HUES6 (cell line): ENCODE measurements around the gene KREMEN1.

Experiments used
- H3K27ac ChIP-seq: 2 replicates; pipeline ENCODE4 v1.7.0; 2013; ENCODE audit warnings: low read depth, mild to moderate bottlenecking, low read length, inconsistent platforms
- H3K27me3 ChIP-seq: 2 replicates; pipeline ENCODE4 v1.6.1; 2013; ENCODE audit warnings: low read length; ENCODE audit not compliant: control insufficient read depth, insufficient read depth
- H3K36me3 ChIP-seq: 2 replicates; pipeline ENCODE4 v1.6.1; 2013; ENCODE audit warnings: low read length; ENCODE audit not compliant: control insufficient read depth, insufficient read depth
- H3K4me1 ChIP-seq: 2 replicates; pipeline ENCODE4 v1.6.1; 2013; ENCODE audit warnings: low read length; ENCODE audit not compliant: control insufficient read depth, insufficient read depth
- H3K4me3 ChIP-seq: 2 replicates; pipeline ENCODE4 v1.5.1; 2013; ENCODE audit warnings: low read depth, low read length
- H3K9ac ChIP-seq: one replicate; pipeline ENCODE4 v1.6.1; 2013; ENCODE audit warnings: mild to moderate bottlenecking, low read length
- H3K9me3 ChIP-seq: 2 replicates; pipeline ENCODE4 v1.6.1; 2013; ENCODE audit warnings: low read depth, low read length; ENCODE audit not compliant: control insufficient read depth, insufficient read depth

The KREMEN1 gene

GRCh38 chr22:29093030-29093429 is 20.2 kb downstream of the KREMEN1 start:
- Histone ChIP-seq H3K36me3 (no peaks in the 10 kb centered on the region), H3K4me3 (no peak overlapping the region), H3K27ac (no peak overlapping the region), H3K9ac (no peak overlapping the region), H3K9me3 (no peaks in the 10 kb centered on the region), H3K4me1 (peaks cover 12% of the 10 kb centered on the region), H3K27me3 (no peaks in the 10 kb centered on the region)

- Histone ChIP-seq H3K36me3 (no peaks in the 10 kb centered on the region), H3K4me3 (no peak overlapping the region), H3K27me3 (no peaks in the 10 kb centered on the region), H3K9ac (no peak overlapping the region), H3K27ac (no peak overlapping the region), H3K9me3 (no peaks in the 10 kb centered on the region), H3K4me1 (peaks cover 18% of the 10 kb centered on the region)
Observed at GRCh38 chr22:29093501-29094300, 20.9 kb downstream of the KREMEN1 start.

- no peaks in the 10 kb centered on the region for H3K9me3 ChIP-seq
- H3K4me1 ChIP-seq = peaks cover 22% of the 10 kb centered on the region
- no peak overlapping the region for H3K4me3 ChIP-seq
- 0 out of 2 replicates have a peak, but pooled peaks cover 3% of the 10 kb centered on the region for H3K36me3 ChIP-seq
- no peak overlapping the region for H3K27ac ChIP-seq
- H3K27me3 ChIP-seq = no peaks in the 10 kb centered on the region
- H3K9ac ChIP-seq = no peak overlapping the region
Observed at GRCh38 chr22:29095459-29095858, 22.6 kb downstream of the KREMEN1 start.

DNA sequence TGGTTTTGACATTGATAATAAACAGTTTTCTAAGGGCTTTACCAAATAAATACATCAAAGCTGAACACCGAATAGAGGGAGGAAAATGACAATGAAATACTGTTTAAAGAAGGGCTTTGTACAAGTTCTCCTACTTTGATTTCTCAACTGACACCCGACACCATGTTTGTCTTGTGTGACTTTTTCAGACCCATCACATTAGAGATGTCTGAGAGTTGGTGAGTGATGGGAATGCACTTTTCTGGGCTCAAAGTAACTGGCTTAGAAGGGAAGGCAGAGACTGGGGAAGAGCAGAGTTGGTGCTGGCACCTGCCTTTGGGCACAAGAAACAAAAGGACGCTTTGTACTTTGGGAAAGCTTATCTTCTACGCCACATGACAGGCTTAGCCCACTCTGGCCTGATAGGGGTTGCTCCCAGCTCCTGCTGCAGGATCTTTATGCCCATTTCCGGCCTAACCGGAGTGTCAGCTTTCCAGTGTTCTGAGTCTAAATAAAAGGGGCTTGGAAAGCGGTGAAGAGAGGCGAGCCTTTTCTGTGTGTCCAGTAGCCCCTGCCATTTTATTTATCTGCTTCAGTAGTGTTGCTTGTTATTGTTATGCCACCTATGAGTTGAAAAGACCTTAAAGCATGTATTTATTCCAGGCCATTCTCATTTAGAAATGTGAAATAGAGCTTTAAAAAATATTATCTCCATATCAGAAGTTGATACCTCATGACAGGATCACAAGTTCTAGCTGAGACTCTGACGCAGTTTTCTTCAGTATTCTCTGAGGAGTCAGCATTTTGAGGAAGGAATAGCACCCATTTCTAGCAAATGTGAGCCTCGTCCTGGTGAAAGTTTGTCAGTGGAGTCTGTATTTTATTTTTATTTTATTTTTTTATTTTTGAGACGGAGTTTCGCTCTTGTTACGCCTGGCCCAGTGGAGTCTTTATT is 24.2 kb downstream of the KREMEN1 start:
- Histone ChIP-seq H3K4me1 (peaks cover 22% of the 10 kb centered on the region), H3K9ac (no peak overlapping the region), H3K27me3 (no peaks in the 10 kb centered on the region), H3K27ac (no peak overlapping the region), H3K4me3 (no peak overlapping the region), H3K9me3 (no peaks in the 10 kb centered on the region), H3K36me3 (0 out of 2 replicates have a peak, but pooled peaks cover 3% of the 10 kb centered on the region)

DNA sequence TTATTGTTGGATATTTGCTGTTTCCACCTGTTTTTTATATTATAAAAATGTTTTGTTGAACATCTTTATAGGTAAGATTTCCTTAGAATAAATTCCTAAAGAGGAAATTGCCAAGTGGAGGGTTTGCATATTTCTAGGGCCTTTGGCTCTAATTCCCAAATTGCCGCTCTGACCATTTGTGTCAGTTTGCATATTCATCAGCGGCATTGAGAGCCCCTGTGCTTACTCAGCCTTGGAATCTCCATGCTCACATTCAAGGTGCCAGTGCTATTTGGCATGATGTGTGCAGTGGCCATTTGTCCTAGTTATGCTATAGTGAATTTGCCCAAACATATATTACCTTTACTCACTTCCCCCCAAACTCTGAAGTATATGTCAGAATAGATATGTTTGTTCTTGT is 25.5 kb downstream of the KREMEN1 start:
- Histone ChIP-seq H3K4me3 (no peak overlapping the region), H3K9me3 (no peaks in the 10 kb centered on the region), H3K9ac (no peak overlapping the region), H3K27me3 (no peaks in the 10 kb centered on the region), H3K36me3 (0 out of 2 replicates have a peak, but pooled peaks cover 3% of the 10 kb centered on the region), H3K27ac (no peak overlapping the region), H3K4me1 (peaks cover 23% of the 10 kb centered on the region)

DNA sequence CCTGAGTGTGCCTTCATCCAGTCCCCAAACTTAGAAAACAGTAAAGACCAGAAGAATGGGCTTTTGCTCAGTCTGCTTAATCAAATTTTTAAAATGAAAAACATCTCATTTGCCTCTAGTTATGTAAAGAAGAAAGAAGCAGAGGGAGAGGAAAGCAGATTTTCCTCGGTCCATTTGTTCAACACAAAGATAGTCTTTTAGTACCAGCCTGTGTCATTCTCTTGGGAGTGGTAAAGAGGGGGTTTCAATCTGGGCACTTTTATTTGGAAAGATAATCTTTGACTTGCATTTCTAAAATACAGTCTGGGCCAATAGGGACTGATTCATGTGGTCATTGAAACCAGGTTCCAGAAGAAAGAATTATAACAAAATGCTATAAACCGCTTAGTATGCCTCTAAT is 29.5 kb downstream of the KREMEN1 start:
- no peak overlapping the region for H3K27ac ChIP-seq
- 0 out of 2 replicates have a peak, but pooled peaks cover 3% of the 10 kb centered on the region for H3K36me3 ChIP-seq
- H3K27me3 ChIP-seq = no peaks in the 10 kb centered on the region
- no peak overlapping the region for H3K4me3 ChIP-seq
- H3K9me3 ChIP-seq = no peaks in the 10 kb centered on the region
- H3K9ac ChIP-seq = no peak overlapping the region
- peaks cover 14% of the 10 kb centered on the region for H3K4me1 ChIP-seq

- Histone ChIP-seq H3K36me3 (0 out of 2 replicates have a peak, but pooled peaks cover 3% of the 10 kb centered on the region), H3K9ac (no peak overlapping the region), H3K27ac (no peak overlapping the region), H3K27me3 (no peaks in the 10 kb centered on the region), H3K9me3 (no peaks in the 10 kb centered on the region), H3K4me3 (no peak overlapping the region), H3K4me1 (peaks cover 13% of the 10 kb centered on the region; the same call in 1 of the 2 replicates)
Observed at GRCh38 chr22:29103121-29103520, 30.3 kb downstream of the KREMEN1 start.

DNA sequence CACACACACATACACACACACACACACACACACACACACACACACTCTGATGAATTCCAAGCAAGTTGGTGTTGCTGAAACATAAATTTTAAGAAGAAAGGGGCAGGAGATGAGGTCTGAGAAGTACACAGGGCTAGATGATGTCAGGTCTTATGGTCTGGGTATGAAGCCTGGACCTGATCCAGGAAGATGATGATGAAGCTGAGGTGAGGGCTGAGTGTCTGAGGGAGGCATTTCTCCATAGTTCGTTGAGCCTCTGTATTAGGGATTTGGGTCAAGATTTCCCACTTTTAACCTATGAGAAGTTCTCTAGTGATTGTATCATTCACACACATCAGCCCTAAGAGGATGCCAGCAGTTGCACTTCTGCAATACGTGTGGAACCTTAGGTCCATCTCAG is 32.6 kb downstream of the KREMEN1 start:
- Histone ChIP-seq H3K27me3 (no peaks in the 10 kb centered on the region), H3K4me1 (peaks cover 4% of the 10 kb centered on the region; the same call in 1 of the 2 replicates), H3K9me3 (no peaks in the 10 kb centered on the region), H3K27ac (no peak overlapping the region), H3K9ac (no peak overlapping the region), H3K4me3 (no peak overlapping the region), H3K36me3 (no peaks in the 10 kb centered on the region)

DNA sequence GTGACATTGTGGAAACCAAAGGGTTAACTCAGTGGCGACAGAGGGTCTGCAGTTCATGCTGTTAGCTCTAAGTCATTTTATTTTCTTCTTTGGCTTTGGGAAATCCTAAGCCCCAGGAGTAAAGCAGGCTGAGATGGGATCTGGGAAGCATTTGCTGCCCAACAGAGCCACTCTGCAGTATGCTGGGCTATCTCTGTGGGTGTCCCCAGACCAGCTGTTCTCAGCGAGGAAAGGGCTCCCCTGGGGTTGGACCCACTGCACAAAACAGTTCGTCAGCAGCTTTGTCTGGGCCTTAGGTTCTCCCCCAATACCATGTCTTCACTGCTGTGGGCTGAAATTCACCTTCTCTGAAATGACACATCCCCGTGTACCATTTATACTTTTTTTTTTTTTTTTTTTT is 34.0 kb downstream of the KREMEN1 start:
- Histone ChIP-seq H3K9ac (no peak overlapping the region), H3K9me3 (no peaks in the 10 kb centered on the region), H3K27me3 (no peaks in the 10 kb centered on the region), H3K4me3 (no peak overlapping the region), H3K36me3 (no peaks in the 10 kb centered on the region), H3K27ac (no peak overlapping the region), H3K4me1 (peaks cover 4% of the 10 kb centered on the region; the same call in 1 of the 2 replicates)

DNA sequence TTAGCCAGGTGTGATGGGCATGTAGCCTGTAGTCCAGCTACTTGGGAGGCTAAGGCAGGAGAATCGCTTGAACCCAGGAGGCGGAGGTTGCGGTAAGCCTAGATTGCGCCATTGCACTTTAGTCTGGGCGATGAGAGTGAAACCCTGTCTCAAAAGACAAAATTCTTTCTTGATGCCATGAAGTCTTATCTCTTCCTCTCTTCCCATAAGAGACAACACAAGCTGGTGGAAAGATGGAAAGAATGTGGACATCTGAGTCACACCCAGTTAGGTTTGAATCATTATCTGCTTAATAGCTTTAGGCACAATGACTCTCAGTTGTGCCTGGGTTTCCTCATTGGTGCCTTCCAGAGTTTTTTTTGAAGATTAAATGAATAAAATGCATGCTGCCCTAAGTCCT is 35.3 kb downstream of the KREMEN1 start:
- Histone ChIP-seq H3K27ac (no peak overlapping the region), H3K4me3 (no peak overlapping the region), H3K27me3 (no peaks in the 10 kb centered on the region), H3K36me3 (no peaks in the 10 kb centered on the region), H3K9me3 (no peaks in the 10 kb centered on the region), H3K4me1 (peaks cover 3% of the 10 kb centered on the region; the same call in 1 of the 2 replicates), H3K9ac (no peak overlapping the region)

DNA sequence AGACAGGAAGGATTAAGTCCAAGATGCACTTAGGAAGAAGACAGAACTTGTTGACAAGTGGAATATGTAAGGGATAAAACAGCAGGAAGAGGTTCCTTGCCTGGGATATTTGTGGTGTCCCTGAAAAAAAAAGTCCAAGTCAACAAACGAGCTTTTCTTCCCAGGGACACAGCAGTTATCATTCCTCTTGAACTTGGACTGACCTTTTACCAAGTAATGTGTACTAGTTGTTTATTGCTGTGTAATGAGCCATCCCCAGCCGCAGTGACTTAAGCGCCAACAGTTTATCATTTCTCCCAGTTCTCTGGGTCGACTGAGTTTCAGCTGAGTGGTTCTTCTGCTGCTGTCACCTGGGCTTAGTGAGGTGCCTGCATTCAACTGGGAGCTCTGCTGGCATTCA is 37.0 kb downstream of the KREMEN1 start:
- no peak overlapping the region for H3K27ac ChIP-seq
- H3K4me3 ChIP-seq = no peak overlapping the region
- H3K9ac ChIP-seq = no peak overlapping the region
- H3K27me3 ChIP-seq = no peaks in the 10 kb centered on the region
- H3K4me1 ChIP-seq = no peaks in the 10 kb centered on the region; the same call in 1 of the 2 replicates
- H3K36me3 ChIP-seq = no peaks in the 10 kb centered on the region
- H3K9me3 ChIP-seq = no peaks in the 10 kb centered on the region
